DOHH2 (cell line): ENCODE results near the gene XPC.

Experiments
- H3F3A ChIP-seq: fragments of 200-600 bp; sonication (generic), shearing (Covaris generic); 2 replicates; pipeline ENCODE4 v1.6.0; 2016; ENCODE audit warnings: antibody characterized with exemption, mild to moderate bottlenecking; ENCODE audit not compliant: control insufficient read depth, insufficient read depth
- H3K27ac ChIP-seq: fragments of 200-600 bp; sonication (generic); 2 replicates; pipeline ENCODE4 v1.5.1; 2014; ENCODE audit warnings: low read depth, mild to moderate bottlenecking, low read length, moderate library complexity
- H3K27me3 ChIP-seq: fragments of 200-600 bp; sonication (generic); 2 replicates; pipeline ENCODE4 v1.6.1; 2014; ENCODE audit warnings: mild to moderate bottlenecking, low read length, mixed read lengths; ENCODE audit not compliant: control insufficient read depth
- H3K36me3 ChIP-seq: fragments of 200-600 bp; sonication (generic); 2 replicates; pipeline ENCODE4 v1.6.1; 2014; ENCODE audit warnings: mild to moderate bottlenecking, low read length, moderate library complexity, mixed read lengths; ENCODE audit not compliant: control insufficient read depth
- H3K4me1 ChIP-seq: fragments of 200-600 bp; sonication (generic); 2 replicates; pipeline ENCODE4 v1.6.1; 2014; ENCODE audit warnings: mild to moderate bottlenecking, low read length, mixed read lengths; ENCODE audit not compliant: control insufficient read depth
- H3K4me2 ChIP-seq: fragments of 200-600 bp; sonication (generic); 2 replicates; pipeline ENCODE4 v1.6.0; 2014; ENCODE audit warnings: mild to moderate bottlenecking, low read length, moderate library complexity
- H3K4me3 ChIP-seq: fragments of 200-600 bp; sonication (generic); 2 replicates; pipeline ENCODE4 v1.5.1; 2014; ENCODE audit warnings: mild to moderate bottlenecking, low read length, mixed read lengths
- H3K79me2 ChIP-seq: fragments of 200-600 bp; sonication (generic); 2 replicates; pipeline ENCODE4 v1.6.1; 2014; ENCODE audit warnings: mild to moderate bottlenecking, low read length, mixed read lengths; ENCODE audit not compliant: control insufficient read depth
- H3K9me2 ChIP-seq: fragments of 200-600 bp; sonication (generic); replicated peaks from 2 replicates; pipeline ENCODE4 v1.6.1; 2014; ENCODE audit warnings: mild to moderate bottlenecking, low read length, mixed read lengths; ENCODE audit not compliant: control insufficient read depth
- H3K9me3 ChIP-seq: fragments of 200-600 bp; sonication (generic); 2 replicates; pipeline ENCODE4 v1.6.1; 2014; ENCODE audit warnings: antibody characterized with exemption, low read length, mixed read lengths; ENCODE audit not compliant: control insufficient read depth, insufficient read depth
- H4K20me1 ChIP-seq: fragments of 200-600 bp; sonication (generic); 2 replicates; pipeline ENCODE4 v1.6.0; 2014; ENCODE audit warnings: low read depth, mild to moderate bottlenecking, antibody characterized with exemption, low read length, moderate library complexity; ENCODE audit not compliant: control insufficient read depth, insufficient read depth
- EZH2phosphoT487 ChIP-seq: fragments of 200-600 bp; sonication (generic); IDR thresholded peaks from 2 replicates; pipeline ENCODE4 v1.6.1; 2017; ENCODE audit warnings: borderline replicate concordance, mild to moderate bottlenecking, antibody characterized with exemption, low read length, moderate library complexity, mixed read lengths
- TF ChIP-seq, protein P1 (sequence below): fragments of 200-600 bp; sonication (generic); IDR thresholded peaks from one replicate; pipeline ENCODE4 v1.5.1; 2014; ENCODE audit warnings: antibody characterized with exemption, mild to moderate bottlenecking, low read depth, low read length; ENCODE audit not compliant: poor library complexity, severe bottlenecking

Gene XPC

GRCh38 chr3:14128724-14129123 lies 49.7 kb downstream of the XPC start:
- H3K27me3 ChIP-seq, result no peaks in the 10 kb centered on the region
- H3K4me3 ChIP-seq, result no peak overlapping the region
- no peak overlapping the region for H3K4me2 ChIP-seq
- no peak overlapping the region for H3K27ac ChIP-seq
- no peaks in the 10 kb centered on the region for H3K9me3 ChIP-seq
- no peaks in the 10 kb centered on the region for H3F3A ChIP-seq
- H3K36me3 ChIP-seq, result peaks cover 57% of the 10 kb centered on the region
- H3K79me2 ChIP-seq, result peaks cover 48% of the 10 kb centered on the region
- TF ChIP-seq, protein P1, sequence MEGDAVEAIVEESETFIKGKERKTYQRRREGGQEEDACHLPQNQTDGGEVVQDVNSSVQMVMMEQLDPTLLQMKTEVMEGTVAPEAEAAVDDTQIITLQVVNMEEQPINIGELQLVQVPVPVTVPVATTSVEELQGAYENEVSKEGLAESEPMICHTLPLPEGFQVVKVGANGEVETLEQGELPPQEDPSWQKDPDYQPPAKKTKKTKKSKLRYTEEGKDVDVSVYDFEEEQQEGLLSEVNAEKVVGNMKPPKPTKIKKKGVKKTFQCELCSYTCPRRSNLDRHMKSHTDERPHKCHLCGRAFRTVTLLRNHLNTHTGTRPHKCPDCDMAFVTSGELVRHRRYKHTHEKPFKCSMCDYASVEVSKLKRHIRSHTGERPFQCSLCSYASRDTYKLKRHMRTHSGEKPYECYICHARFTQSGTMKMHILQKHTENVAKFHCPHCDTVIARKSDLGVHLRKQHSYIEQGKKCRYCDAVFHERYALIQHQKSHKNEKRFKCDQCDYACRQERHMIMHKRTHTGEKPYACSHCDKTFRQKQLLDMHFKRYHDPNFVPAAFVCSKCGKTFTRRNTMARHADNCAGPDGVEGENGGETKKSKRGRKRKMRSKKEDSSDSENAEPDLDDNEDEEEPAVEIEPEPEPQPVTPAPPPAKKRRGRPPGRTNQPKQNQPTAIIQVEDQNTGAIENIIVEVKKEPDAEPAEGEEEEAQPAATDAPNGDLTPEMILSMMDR, result no peak
- TF ChIP-seq EZH2phosphoT487, result no peak
- H3K4me1 ChIP-seq, result peaks cover 14% of the 10 kb centered on the region
- H3K9me2 ChIP-seq, result no peaks in the 10 kb centered on the region
- peaks cover 6% of the 10 kb centered on the region; the same call in 1 of the 2 replicates for H4K20me1 ChIP-seq

- Histone ChIP-seq H3K4me1 (peaks cover 23% of the 10 kb centered on the region), H3K9me2 (no peaks in the 10 kb centered on the region), H3K4me2 (no peak overlapping the region), H3K9me3 (no peaks in the 10 kb centered on the region), H4K20me1 (peaks cover 6% of the 10 kb centered on the region; the same call in 1 of the 2 replicates), H3K27ac (no peak overlapping the region), H3K27me3 (no peaks in the 10 kb centered on the region), H3F3A (no peaks in the 10 kb centered on the region), H3K36me3 (peaks cover 57% of the 10 kb centered on the region), H3K4me3 (no peak overlapping the region), H3K79me2 (peaks cover 58% of the 10 kb centered on the region)
- no peak for TF ChIP-seq EZH2phosphoT487
- TF ChIP-seq, protein P1, result no peak
These were observed 50.8 kb downstream of the XPC start for GRCh38 chr3:14127516-14128161.

- H3K27ac ChIP-seq, result no peak overlapping the region
- H3K9me3 ChIP-seq, result no peaks in the 10 kb centered on the region
- H3K79me2 ChIP-seq, result peaks cover 65% of the 10 kb centered on the region
- TF ChIP-seq, protein P1, result no peak
- TF ChIP-seq EZH2phosphoT487, result no peak
- no peak overlapping the region for H3K4me3 ChIP-seq
- H3K36me3 ChIP-seq, result peaks cover 59% of the 10 kb centered on the region
- H4K20me1 ChIP-seq, result peaks cover 6% of the 10 kb centered on the region; the same call in 1 of the 2 replicates
- H3K4me2 ChIP-seq, result peak overlapping the region; percentile 88
- no peaks in the 10 kb centered on the region for H3K9me2 ChIP-seq
- no peaks in the 10 kb centered on the region for H3K27me3 ChIP-seq
- H3F3A ChIP-seq, result no peaks in the 10 kb centered on the region
- H3K4me1 ChIP-seq, result peaks cover 29% of the 10 kb centered on the region
These were observed 51.4 kb downstream of the XPC start for GRCh38 chr3:14126887-14127505.
